ENCODE results near the gene PILRA. TPM values are rescaled to one million over a fixed set of nuclear protein-coding genes. Genes with fewer than 3 reads are reported as not detected.

The PILRA gene
- total and polyA plus RNA-seq, 2 experiments from 2014 or later = 0.38 to 5.3 TPM

DNA sequence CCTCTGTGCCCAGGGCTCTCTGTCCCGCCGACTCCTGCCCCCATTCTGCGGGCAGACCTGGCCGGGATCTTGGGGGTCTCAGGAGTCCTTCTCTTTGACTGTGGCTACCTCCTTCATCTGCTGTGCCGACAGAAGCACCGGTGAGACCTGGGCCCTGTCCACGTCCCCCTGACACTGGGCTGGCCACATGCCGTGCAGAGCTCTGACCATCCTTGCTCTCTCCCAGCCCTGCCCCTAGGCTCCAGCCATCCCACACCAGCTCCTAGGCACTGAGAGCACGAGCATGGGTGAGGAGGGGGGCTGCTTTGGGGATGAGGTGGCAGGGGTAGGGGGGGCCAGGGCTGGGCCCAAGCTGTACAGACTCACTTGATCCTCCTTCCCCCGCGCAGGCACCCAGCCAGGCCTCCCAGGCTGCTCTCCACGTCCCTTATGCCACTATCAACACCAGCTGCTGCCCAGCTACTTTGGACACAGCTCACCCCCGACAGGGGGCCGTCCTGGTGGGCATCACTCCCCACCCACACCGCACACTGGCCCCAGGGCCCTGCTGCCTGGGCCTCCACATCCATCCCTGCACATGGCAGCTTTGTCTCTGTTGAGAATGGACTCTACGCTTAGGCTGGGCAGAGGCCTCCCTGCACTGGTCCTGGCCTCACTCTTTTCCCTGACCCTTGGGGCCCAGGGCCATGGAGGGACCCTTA is 20.2 kb upstream of the PILRA start (continued):
- TF ChIP-seq, protein P1, sequence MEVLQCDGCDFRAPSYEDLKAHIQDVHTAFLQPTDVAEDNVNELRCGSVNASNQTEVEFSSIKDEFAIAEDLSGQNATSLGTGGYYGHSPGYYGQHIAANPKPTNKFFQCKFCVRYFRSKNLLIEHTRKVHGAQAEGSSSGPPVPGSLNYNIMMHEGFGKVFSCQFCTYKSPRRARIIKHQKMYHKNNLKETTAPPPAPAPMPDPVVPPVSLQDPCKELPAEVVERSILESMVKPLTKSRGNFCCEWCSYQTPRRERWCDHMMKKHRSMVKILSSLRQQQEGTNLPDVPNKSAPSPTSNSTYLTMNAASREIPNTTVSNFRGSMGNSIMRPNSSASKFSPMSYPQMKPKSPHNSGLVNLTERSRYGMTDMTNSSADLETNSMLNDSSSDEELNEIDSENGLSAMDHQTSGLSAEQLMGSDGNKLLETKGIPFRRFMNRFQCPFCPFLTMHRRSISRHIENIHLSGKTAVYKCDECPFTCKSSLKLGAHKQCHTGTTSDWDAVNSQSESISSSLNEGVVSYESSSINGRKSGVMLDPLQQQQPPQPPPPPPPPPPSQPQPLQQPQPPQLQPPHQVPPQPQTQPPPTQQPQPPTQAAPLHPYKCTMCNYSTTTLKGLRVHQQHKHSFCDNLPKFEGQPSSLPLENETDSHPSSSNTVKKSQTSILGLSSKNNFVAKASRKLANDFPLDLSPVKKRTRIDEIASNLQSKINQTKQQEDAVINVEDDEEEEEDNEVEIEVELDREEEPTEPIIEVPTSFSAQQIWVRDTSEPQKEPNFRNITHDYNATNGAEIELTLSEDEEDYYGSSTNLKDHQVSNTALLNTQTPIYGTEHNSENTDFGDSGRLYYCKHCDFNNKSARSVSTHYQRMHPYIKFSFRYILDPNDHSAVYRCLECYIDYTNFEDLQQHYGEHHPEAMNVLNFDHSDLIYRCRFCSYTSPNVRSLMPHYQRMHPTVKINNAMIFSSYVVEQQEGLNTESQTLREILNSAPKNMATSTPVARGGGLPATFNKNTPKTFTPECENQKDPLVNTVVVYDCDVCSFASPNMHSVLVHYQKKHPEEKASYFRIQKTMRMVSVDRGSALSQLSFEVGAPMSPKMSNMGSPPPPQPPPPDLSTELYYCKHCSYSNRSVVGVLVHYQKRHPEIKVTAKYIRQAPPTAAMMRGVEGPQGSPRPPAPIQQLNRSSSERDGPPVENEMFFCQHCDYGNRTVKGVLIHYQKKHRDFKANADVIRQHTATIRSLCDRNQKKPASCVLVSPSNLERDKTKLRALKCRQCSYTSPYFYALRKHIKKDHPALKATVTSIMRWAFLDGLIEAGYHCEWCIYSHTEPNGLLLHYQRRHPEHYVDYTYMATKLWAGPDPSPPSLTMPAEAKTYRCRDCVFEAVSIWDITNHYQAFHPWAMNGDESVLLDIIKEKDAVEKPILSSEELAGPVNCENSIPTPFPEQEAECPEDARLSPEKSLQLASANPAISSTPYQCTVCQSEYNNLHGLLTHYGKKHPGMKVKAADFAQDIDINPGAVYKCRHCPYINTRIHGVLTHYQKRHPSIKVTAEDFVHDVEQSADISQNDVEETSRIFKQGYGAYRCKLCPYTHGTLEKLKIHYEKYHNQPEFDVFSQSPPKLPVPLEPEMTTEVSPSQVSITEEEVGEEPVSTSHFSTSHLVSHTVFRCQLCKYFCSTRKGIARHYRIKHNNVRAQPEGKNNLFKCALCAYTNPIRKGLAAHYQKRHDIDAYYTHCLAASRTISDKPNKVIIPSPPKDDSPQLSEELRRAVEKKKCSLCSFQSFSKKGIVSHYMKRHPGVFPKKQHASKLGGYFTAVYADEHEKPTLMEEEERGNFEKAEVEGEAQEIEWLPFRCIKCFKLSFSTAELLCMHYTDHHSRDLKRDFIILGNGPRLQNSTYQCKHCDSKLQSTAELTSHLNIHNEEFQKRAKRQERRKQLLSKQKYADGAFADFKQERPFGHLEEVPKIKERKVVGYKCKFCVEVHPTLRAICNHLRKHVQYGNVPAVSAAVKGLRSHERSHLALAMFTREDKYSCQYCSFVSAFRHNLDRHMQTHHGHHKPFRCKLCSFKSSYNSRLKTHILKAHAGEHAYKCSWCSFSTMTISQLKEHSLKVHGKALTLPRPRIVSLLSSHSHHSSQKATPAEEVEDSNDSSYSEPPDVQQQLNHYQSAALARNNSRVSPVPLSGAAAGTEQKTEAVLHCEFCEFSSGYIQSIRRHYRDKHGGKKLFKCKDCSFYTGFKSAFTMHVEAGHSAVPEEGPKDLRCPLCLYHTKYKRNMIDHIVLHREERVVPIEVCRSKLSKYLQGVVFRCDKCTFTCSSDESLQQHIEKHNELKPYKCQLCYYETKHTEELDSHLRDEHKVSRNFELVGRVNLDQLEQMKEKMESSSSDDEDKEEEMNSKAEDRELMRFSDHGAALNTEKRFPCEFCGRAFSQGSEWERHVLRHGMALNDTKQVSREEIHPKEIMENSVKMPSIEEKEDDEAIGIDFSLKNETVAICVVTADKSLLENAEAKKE (CRISPR knock-in tag; IDR thresholded peaks at IDR 0.05) = no peak
- no peak for TF ChIP-seq POLR2AphosphoS5 (IDR thresholded peaks at IDR 0.05; ENCODE audit: low read depth)
- no peak for TF ChIP-seq ZNF331 (CRISPR knock-in tag; IDR thresholded peaks at IDR 0.05; ENCODE audit: low read depth)
- TF ChIP-seq STAT1 (IDR thresholded peaks at IDR 0.05; ENCODE audit: unreplicated experiment) = no peak
- TF ChIP-seq NANOG (IDR thresholded peaks at IDR 0.05; ENCODE audit: borderline replicate concordance) = no peak
- TF ChIP-seq ZNF114 (CRISPR knock-in tag; IDR thresholded peaks at IDR 0.05) = no peak
- TF ChIP-seq, protein P2, sequence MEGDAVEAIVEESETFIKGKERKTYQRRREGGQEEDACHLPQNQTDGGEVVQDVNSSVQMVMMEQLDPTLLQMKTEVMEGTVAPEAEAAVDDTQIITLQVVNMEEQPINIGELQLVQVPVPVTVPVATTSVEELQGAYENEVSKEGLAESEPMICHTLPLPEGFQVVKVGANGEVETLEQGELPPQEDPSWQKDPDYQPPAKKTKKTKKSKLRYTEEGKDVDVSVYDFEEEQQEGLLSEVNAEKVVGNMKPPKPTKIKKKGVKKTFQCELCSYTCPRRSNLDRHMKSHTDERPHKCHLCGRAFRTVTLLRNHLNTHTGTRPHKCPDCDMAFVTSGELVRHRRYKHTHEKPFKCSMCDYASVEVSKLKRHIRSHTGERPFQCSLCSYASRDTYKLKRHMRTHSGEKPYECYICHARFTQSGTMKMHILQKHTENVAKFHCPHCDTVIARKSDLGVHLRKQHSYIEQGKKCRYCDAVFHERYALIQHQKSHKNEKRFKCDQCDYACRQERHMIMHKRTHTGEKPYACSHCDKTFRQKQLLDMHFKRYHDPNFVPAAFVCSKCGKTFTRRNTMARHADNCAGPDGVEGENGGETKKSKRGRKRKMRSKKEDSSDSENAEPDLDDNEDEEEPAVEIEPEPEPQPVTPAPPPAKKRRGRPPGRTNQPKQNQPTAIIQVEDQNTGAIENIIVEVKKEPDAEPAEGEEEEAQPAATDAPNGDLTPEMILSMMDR (conservative IDR thresholded peaks at IDR 0.05; ENCODE audit: low read depth in 2 of 2) = no peak
